ENCODE data around the gene FHIT. TPM values are rescaled to one million over a fixed set of nuclear protein-coding genes. Genes with fewer than 3 reads are reported as not detected.

Gene FHIT
- total RNA-seq, 1 donor from 2014 or later: 20.2 TPM

GRCh38 chr3:61138401-61138800 lies 112.9 kb downstream of the FHIT start:
- no peak overlapping the region for H3K4me3 Mint-ChIP-seq (ENCODE audit: unreplicated experiment)
- H3K4me1 Mint-ChIP-seq (ENCODE audit: unreplicated experiment): peaks cover 11% of the 10 kb centered on the region
- DNase-seq (ENCODE audit: low spot score): no peak
- no peaks in the 10 kb centered on the region for H3K36me3 Mint-ChIP-seq (ENCODE audit: low read depth, unreplicated experiment)
- no peaks in the 10 kb centered on the region for H3K27me3 Mint-ChIP-seq (ENCODE audit: unreplicated experiment)
- no peaks in the 10 kb centered on the region for H3K9me3 Mint-ChIP-seq (ENCODE audit: unreplicated experiment)
- no peak overlapping the region for H3K27ac Mint-ChIP-seq (ENCODE audit: unreplicated experiment)
- no peak for TF ChIP-seq CTCF (IDR thresholded peaks at IDR 0.05; ENCODE audit: unreplicated experiment)

DNA sequence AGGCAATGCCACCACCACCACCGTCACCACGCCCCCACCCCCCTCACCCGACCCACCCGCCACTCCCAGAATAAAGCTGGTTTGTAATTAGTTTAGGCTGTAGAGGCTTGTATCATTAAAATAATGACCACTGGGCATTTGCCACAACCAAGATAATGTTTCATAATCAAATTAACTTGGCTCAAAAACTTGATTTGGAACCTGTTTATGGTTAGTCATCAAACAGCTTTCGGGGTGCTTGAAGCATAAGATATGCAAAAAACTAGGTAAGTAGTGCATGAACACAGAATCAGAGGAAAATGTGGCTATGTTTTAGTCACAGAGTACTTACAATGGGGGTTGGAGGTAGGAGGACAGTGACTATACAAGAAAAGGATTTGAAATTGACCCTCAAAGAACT lies 115.1 kb downstream of the FHIT start:
- Mint-ChIP-seq H3K36me3 (ENCODE audit: low read depth, unreplicated experiment) (no peaks in the 10 kb centered on the region), H3K4me3 (ENCODE audit: unreplicated experiment) (no peak overlapping the region), H3K9me3 (ENCODE audit: unreplicated experiment) (no peaks in the 10 kb centered on the region), H3K27me3 (ENCODE audit: unreplicated experiment) (no peaks in the 10 kb centered on the region), H3K4me1 (ENCODE audit: unreplicated experiment) (peaks cover 5% of the 10 kb centered on the region), H3K27ac (ENCODE audit: unreplicated experiment) (no peak overlapping the region)
- DNase-seq (ENCODE audit: low spot score): no peak
- TF ChIP-seq CTCF (IDR thresholded peaks at IDR 0.05; ENCODE audit: unreplicated experiment): no peak

DNA sequence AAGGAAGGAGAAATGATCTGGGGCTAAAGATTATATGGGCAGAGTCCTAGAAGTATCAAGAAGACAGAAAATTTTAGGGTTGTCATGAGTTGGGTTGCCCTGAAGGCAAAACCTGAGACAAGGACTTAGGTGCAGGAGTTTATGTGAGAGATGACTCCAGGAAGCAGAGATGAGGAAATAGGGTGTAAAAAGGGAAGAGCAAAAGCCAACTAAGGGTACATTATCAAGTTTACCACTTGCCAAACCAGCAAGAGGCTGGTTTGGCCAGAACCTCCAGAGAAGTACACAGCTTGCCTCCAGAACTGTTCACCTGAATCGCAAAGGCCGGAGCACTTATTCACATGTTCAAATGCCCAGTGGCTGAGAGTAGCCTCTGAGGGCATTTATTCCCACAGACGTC lies 116.7 kb downstream of the FHIT start:
- no peaks in the 10 kb centered on the region for H3K36me3 Mint-ChIP-seq (ENCODE audit: low read depth, unreplicated experiment)
- H3K27ac Mint-ChIP-seq (ENCODE audit: unreplicated experiment): no peak overlapping the region
- no peaks in the 10 kb centered on the region for H3K9me3 Mint-ChIP-seq (ENCODE audit: unreplicated experiment)
- no peaks in the 10 kb centered on the region for H3K27me3 Mint-ChIP-seq (ENCODE audit: unreplicated experiment)
- H3K4me3 Mint-ChIP-seq (ENCODE audit: unreplicated experiment): no peak overlapping the region
- H3K4me1 Mint-ChIP-seq (ENCODE audit: unreplicated experiment): no peaks in the 10 kb centered on the region
- no peak for DNase-seq (ENCODE audit: low spot score)
- TF ChIP-seq CTCF (IDR thresholded peaks at IDR 0.05; ENCODE audit: unreplicated experiment): no peak

- no peak for TF ChIP-seq CTCF (IDR thresholded peaks at IDR 0.05; ENCODE audit: unreplicated experiment)
- H3K4me3 Mint-ChIP-seq (ENCODE audit: unreplicated experiment): no peak overlapping the region
- H3K9me3 Mint-ChIP-seq (ENCODE audit: unreplicated experiment): no peaks in the 10 kb centered on the region
- DNase-seq (ENCODE audit: low spot score): no peak
- H3K27ac Mint-ChIP-seq (ENCODE audit: unreplicated experiment): no peak overlapping the region
- no peaks in the 10 kb centered on the region for H3K27me3 Mint-ChIP-seq (ENCODE audit: unreplicated experiment)
- H3K4me1 Mint-ChIP-seq (ENCODE audit: unreplicated experiment): no peaks in the 10 kb centered on the region
- H3K36me3 Mint-ChIP-seq (ENCODE audit: low read depth, unreplicated experiment): no peaks in the 10 kb centered on the region
Measured at GRCh38 chr3:61132062-61132461, 119.2 kb downstream of the FHIT start.

GRCh38 chr3:61118830-61119229 lies 132.4 kb downstream of the FHIT start:
- Mint-ChIP-seq H3K27me3 (ENCODE audit: unreplicated experiment) (no peaks in the 10 kb centered on the region), H3K9me3 (ENCODE audit: unreplicated experiment) (no peaks in the 10 kb centered on the region), H3K36me3 (ENCODE audit: low read depth, unreplicated experiment) (no peaks in the 10 kb centered on the region), H3K27ac (ENCODE audit: unreplicated experiment) (no peak overlapping the region), H3K4me3 (ENCODE audit: unreplicated experiment) (no peak overlapping the region), H3K4me1 (ENCODE audit: unreplicated experiment) (peaks cover 5% of the 10 kb centered on the region)
- TF ChIP-seq CTCF (IDR thresholded peaks at IDR 0.05; ENCODE audit: unreplicated experiment): no peak
- DNase-seq (ENCODE audit: low spot score): no peak
